ENCODE data around the gene ZNF764.

ZNF764 gene

GRCh38 chr16:30521476-30521872, 36.7 kb downstream of the ZNF764 start:
- Histone ChIP-seq H3K27me3 (ENCODE audit: insufficient read depth, low read length, poor library complexity) (no peaks in the 10 kb centered on the region), H4K20me1 (ENCODE audit: insufficient read depth, low read length) (no peaks in the 10 kb centered on the region), H3K36me3 (ENCODE audit: insufficient read depth, low read length) (peaks cover 5% of the 10 kb centered on the region; the same call in 1 of the 2 replicates), H3K27ac (ENCODE audit: low read length) (no peak overlapping the region), H2AFZ (ENCODE audit: low read depth, low read length) (no peak overlapping the region), H3K4me1 (ENCODE audit: insufficient read depth, low read length) (peaks cover 8% of the 10 kb centered on the region), H3K9me3 (ENCODE audit: insufficient read depth, low read length, severe bottlenecking) (no peaks in the 10 kb centered on the region), H3K79me2 (ENCODE audit: insufficient read depth, low read length) (no peaks in the 10 kb centered on the region), H3K9ac (ENCODE audit: low read depth, low read length) (no peak overlapping the region), H3K4me2 (ENCODE audit: insufficient read depth, low read length) (no peak overlapping the region), H3K4me3 (ENCODE audit: low read depth in 1 of 2, low read length in 2 of 2) (no peak overlapping the region)
- ATAC-seq (ENCODE audit: insufficient read depth, low read depth) (no peak), DNase-seq (no peak)
- no peak for TF ChIP-seq EZH2 (IDR thresholded peaks at IDR 0.05; ENCODE audit: borderline replicate concordance, low read depth, low read length, severe bottlenecking)
- TF ChIP-seq, protein P1, sequence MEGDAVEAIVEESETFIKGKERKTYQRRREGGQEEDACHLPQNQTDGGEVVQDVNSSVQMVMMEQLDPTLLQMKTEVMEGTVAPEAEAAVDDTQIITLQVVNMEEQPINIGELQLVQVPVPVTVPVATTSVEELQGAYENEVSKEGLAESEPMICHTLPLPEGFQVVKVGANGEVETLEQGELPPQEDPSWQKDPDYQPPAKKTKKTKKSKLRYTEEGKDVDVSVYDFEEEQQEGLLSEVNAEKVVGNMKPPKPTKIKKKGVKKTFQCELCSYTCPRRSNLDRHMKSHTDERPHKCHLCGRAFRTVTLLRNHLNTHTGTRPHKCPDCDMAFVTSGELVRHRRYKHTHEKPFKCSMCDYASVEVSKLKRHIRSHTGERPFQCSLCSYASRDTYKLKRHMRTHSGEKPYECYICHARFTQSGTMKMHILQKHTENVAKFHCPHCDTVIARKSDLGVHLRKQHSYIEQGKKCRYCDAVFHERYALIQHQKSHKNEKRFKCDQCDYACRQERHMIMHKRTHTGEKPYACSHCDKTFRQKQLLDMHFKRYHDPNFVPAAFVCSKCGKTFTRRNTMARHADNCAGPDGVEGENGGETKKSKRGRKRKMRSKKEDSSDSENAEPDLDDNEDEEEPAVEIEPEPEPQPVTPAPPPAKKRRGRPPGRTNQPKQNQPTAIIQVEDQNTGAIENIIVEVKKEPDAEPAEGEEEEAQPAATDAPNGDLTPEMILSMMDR (IDR thresholded peaks at IDR 0.05; ENCODE audit: borderline replicate concordance, extremely low read depth, low read length, poor library complexity, severe bottlenecking), result no peak

- Histone ChIP-seq H3K27ac (ENCODE audit: low read length) (no peak overlapping the region), H3K79me2 (ENCODE audit: insufficient read depth, low read length) (no peaks in the 10 kb centered on the region), H4K20me1 (ENCODE audit: insufficient read depth, low read length) (no peaks in the 10 kb centered on the region), H3K27me3 (ENCODE audit: insufficient read depth, low read length, poor library complexity) (no peaks in the 10 kb centered on the region), H3K4me1 (ENCODE audit: insufficient read depth, low read length) (no peaks in the 10 kb centered on the region), H3K36me3 (ENCODE audit: insufficient read depth, low read length) (peaks cover 6% of the 10 kb centered on the region; the same call in 1 of the 2 replicates), H3K9me3 (ENCODE audit: insufficient read depth, low read length, severe bottlenecking) (no peaks in the 10 kb centered on the region), H3K4me3 (ENCODE audit: low read depth in 1 of 2, low read length in 2 of 2) (no peak overlapping the region), H2AFZ (ENCODE audit: low read depth, low read length) (no peak overlapping the region), H3K4me2 (ENCODE audit: insufficient read depth, low read length) (no peak overlapping the region), H3K9ac (ENCODE audit: low read depth, low read length) (no peak overlapping the region)
- DNase-seq, result peak; percentile 26
- TF ChIP-seq, protein P1 (IDR thresholded peaks at IDR 0.05; ENCODE audit: borderline replicate concordance, extremely low read depth, low read length, poor library complexity, severe bottlenecking), result no peak
- TF ChIP-seq EZH2 (IDR thresholded peaks at IDR 0.05; ENCODE audit: borderline replicate concordance, low read depth, low read length, severe bottlenecking), result no peak
- peak; percentile 67; the same call in 2 of the 3 replicates for ATAC-seq (ENCODE audit: insufficient read depth, low read depth)
Observed at GRCh38 chr16:30519120-30520049, 38.8 kb downstream of the ZNF764 start.

- no peaks in the 10 kb centered on the region for H3K27me3 ChIP-seq (ENCODE audit: insufficient read depth, low read length, poor library complexity)
- ATAC-seq (ENCODE audit: insufficient read depth, low read depth) (no peak), DNase-seq (no peak)
- no peaks in the 10 kb centered on the region for H3K4me1 ChIP-seq (ENCODE audit: insufficient read depth, low read length)
- H4K20me1 ChIP-seq (ENCODE audit: insufficient read depth, low read length), result no peaks in the 10 kb centered on the region
- no peaks in the 10 kb centered on the region for H3K79me2 ChIP-seq (ENCODE audit: insufficient read depth, low read length)
- H3K36me3 ChIP-seq (ENCODE audit: insufficient read depth, low read length), result peaks cover 6% of the 10 kb centered on the region; the same call in 1 of the 2 replicates
- TF ChIP-seq EZH2 (IDR thresholded peaks at IDR 0.05; ENCODE audit: borderline replicate concordance, low read depth, low read length, severe bottlenecking), result no peak
- TF ChIP-seq, protein P1 (IDR thresholded peaks at IDR 0.05; ENCODE audit: borderline replicate concordance, extremely low read depth, low read length, poor library complexity, severe bottlenecking), result no peak
- no peak overlapping the region for H3K4me2 ChIP-seq (ENCODE audit: insufficient read depth, low read length)
- no peak overlapping the region for H3K4me3 ChIP-seq (ENCODE audit: low read depth in 1 of 2, low read length in 2 of 2)
- no peak overlapping the region for H2AFZ ChIP-seq (ENCODE audit: low read depth, low read length)
- no peak overlapping the region for H3K27ac ChIP-seq (ENCODE audit: low read length)
- H3K9me3 ChIP-seq (ENCODE audit: insufficient read depth, low read length, severe bottlenecking), result no peaks in the 10 kb centered on the region
- no peak overlapping the region for H3K9ac ChIP-seq (ENCODE audit: low read depth, low read length)
Observed at GRCh38 chr16:30518552-30518951, 39.6 kb downstream of the ZNF764 start.

Measured in DND-41 (cell line).